Hippocampal formation (tissue), 2 donors: ENCODE data around the gene SLC22A3.

Experiments
- DNase-seq, 2 donors: peaks; one replicate each; lab custom pipeline; 2025; lab: John Stamatoyannopoulos, UW

The SLC22A3 gene

GRCh38 chr6:160418370-160418769 is 70.2 kb downstream of the SLC22A3 start:
- DNase-seq: no peak

- DNase-seq: no peak
Measured at GRCh38 chr6:160419488-160419887, 71.3 kb downstream of the SLC22A3 start.

GRCh38 chr6:160420253-160420968 is 72.2 kb downstream of the SLC22A3 start:
- DNase-seq: no peak

GRCh38 chr6:160420969-160421556 is 72.9 kb downstream of the SLC22A3 start:
- no peak for DNase-seq

GRCh38 chr6:160421854-160422253 is 73.7 kb downstream of the SLC22A3 start:
- peak in 1 of 2 donors; percentile 8 for DNase-seq

GRCh38 chr6:160424256-160424655 is 76.1 kb downstream of the SLC22A3 start:
- DNase-seq: no peak

GRCh38 chr6:160426136-160426535 is 78.0 kb downstream of the SLC22A3 start:
- DNase-seq: no peak

GRCh38 chr6:160427312-160428068 is 79.3 kb downstream of the SLC22A3 start:
- DNase-seq: no peak

- no peak for DNase-seq
Measured at GRCh38 chr6:160428069-160428430, 79.9 kb downstream of the SLC22A3 start.

- no peak for DNase-seq
Measured at GRCh38 chr6:160428818-160429619, 80.8 kb downstream of the SLC22A3 start.

- no peak for DNase-seq
Measured at GRCh38 chr6:160429620-160429895, 81.4 kb downstream of the SLC22A3 start.

GRCh38 chr6:160430203-160430602 is 82.0 kb downstream of the SLC22A3 start:
- no peak for DNase-seq

GRCh38 chr6:160430751-160431150 is 82.6 kb downstream of the SLC22A3 start:
- no peak for DNase-seq

GRCh38 chr6:160431226-160431625 is 83.0 kb downstream of the SLC22A3 start:
- DNase-seq: no peak

GRCh38 chr6:160431791-160432404 is 83.7 kb downstream of the SLC22A3 start:
- DNase-seq: no peak

GRCh38 chr6:160435935-160436334 is 87.8 kb downstream of the SLC22A3 start:
- DNase-seq: no peak

GRCh38 chr6:160437154-160437553 is 89.0 kb downstream of the SLC22A3 start:
- no peak for DNase-seq

- DNase-seq: no peak
Measured at GRCh38 chr6:160437775-160438174, 89.6 kb downstream of the SLC22A3 start.

- no peak for DNase-seq
Measured at GRCh38 chr6:160438481-160438880, 90.3 kb downstream of the SLC22A3 start.

- peak in 1 of 2 donors; percentile 51 for DNase-seq
Measured at GRCh38 chr6:160439751-160440150, 91.6 kb downstream of the SLC22A3 start.

GRCh38 chr6:160442151-160442550 is 94.0 kb downstream of the SLC22A3 start:
- DNase-seq: no peak

GRCh38 chr6:160445130-160445529 is 97.0 kb downstream of the SLC22A3 start:
- DNase-seq: no peak
